Fibroblast of mammary gland (primary cell): ENCODE data around the gene LRBA.
"Not testable (repeated sequence)": the region's sequence is repeated elsewhere in the genome, so short reads cannot be mapped to it uniquely, and the experiment has no call there.

Experiments
- DNase-seq: peaks from one replicate; pipeline ENCODE4 v3.0.0-alpha.2; 2010; ENCODE audit warnings: low read depth
- H3K4me3 ChIP-seq: 2 replicates; pipeline ENCODE4 v1.5.1; 2011; ENCODE audit warnings: low read depth, mild to moderate bottlenecking, low read length, moderate library complexity; ENCODE audit not compliant: control insufficient read depth
- TF ChIP-seq, protein P1 (sequence below): conservative IDR thresholded peaks from 2 replicates; pipeline ENCODE4 v1.5.1; 2011; ENCODE audit warnings: low read depth, low read length, inconsistent platforms; ENCODE audit not compliant: control insufficient read depth, insufficient read depth

LRBA gene

DNA sequence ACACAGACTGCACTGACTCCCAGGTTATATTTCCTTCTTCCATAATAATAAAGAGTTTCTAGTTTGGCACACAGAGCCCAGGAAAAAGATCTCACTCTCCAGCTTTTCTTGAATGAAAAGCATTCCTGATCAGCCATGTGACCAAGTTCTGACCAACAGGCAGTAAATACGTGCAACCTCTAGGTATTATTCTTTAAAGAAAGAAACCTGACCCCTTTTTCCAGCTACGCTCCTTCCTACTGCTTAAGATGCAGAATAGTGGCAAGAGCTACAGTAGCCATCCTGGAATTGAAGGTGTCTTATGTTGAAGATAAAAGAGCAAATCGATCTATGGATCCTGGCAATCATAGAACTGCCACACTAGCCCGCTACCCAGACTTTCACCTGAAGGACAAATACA, 76.7 kb downstream of the LRBA start:
- DNase-seq, result no peak
- no peak overlapping the region for H3K4me3 ChIP-seq
- TF ChIP-seq, protein P1, sequence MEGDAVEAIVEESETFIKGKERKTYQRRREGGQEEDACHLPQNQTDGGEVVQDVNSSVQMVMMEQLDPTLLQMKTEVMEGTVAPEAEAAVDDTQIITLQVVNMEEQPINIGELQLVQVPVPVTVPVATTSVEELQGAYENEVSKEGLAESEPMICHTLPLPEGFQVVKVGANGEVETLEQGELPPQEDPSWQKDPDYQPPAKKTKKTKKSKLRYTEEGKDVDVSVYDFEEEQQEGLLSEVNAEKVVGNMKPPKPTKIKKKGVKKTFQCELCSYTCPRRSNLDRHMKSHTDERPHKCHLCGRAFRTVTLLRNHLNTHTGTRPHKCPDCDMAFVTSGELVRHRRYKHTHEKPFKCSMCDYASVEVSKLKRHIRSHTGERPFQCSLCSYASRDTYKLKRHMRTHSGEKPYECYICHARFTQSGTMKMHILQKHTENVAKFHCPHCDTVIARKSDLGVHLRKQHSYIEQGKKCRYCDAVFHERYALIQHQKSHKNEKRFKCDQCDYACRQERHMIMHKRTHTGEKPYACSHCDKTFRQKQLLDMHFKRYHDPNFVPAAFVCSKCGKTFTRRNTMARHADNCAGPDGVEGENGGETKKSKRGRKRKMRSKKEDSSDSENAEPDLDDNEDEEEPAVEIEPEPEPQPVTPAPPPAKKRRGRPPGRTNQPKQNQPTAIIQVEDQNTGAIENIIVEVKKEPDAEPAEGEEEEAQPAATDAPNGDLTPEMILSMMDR, result no peak

DNA sequence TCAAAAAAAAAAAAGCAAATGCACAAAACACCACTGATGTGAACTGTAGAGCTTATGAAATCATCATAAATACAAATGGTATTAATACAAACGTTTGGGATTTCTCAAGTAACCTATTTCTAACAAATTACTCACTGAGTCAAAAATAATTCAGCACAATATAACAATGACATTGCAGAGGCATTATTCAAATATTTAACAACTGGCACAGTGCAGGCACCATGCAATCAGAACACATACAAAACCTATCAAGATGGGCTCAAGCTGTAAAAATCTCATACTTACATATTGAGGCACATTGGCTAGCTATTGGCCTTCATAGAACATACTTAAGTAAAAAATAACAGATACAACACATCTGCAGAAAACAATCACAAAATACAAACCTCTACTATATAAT, 81.1 kb downstream of the LRBA start:
- TF ChIP-seq, protein P1, result no peak
- DNase-seq, result no peak
- no peak overlapping the region for H3K4me3 ChIP-seq

DNA sequence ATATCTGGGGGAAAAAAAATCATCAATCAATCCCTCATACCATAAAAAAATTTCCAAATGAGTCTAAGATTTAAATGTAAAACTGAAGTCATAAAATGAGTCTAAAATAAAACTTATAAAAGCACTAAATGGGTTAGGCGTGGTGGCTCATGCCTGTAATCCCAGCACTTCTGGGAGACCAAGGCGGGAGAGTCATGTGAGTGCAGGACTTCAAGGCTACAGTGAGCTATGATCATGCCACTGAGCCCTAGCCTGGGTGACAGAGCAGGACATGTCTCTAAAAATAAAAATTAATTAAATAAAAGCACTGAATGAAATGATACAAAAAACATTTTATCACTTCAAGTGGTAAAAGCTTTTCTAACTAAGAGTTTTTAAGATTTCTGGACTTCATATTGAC, 83.3 kb downstream of the LRBA start:
- TF ChIP-seq, protein P1, result no peak
- DNase-seq, result no peak
- H3K4me3 ChIP-seq, result no peak overlapping the region

DNA sequence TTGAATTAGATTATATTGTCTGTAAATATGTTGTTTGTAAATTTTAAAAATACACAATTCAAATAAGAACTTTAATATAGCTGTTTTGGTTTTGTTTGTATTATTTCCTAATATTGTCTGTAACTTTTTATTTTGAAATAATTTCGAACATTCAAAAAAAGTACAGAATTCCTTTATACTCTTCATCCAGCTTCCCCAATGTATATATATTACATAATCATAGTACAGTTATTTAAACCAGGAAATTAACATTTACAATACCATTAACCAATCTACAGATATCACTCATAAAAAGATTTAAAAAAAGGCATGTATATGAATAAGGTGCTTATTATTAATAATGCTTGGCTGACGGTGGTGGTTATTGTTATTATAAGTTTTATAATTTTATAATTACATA, 84.1 kb downstream of the LRBA start:
- H3K4me3 ChIP-seq, result no peak overlapping the region
- DNase-seq, result no peak
- TF ChIP-seq, protein P1, result no peak

DNA sequence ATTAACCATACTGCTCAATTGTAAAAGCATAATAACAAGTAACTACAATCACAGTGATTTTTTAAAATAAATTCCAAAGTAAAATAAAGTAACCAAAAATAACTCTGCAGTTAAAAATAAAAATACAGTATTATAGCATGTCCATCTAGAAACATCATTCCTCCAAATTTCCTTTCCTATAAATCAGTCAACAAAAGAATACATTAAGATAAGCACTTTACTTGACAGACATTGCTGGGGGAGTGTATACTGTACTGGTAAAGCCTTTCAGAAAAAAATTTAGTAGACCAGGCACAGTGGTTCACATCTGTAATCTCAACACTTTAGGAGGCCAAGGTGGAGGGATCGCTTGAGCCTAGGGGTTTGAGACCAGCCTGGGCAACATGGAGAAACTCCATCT, 91.1 kb downstream of the LRBA start:
- TF ChIP-seq, protein P1, result no peak
- no peak for DNase-seq
- no peak overlapping the region for H3K4me3 ChIP-seq

DNA sequence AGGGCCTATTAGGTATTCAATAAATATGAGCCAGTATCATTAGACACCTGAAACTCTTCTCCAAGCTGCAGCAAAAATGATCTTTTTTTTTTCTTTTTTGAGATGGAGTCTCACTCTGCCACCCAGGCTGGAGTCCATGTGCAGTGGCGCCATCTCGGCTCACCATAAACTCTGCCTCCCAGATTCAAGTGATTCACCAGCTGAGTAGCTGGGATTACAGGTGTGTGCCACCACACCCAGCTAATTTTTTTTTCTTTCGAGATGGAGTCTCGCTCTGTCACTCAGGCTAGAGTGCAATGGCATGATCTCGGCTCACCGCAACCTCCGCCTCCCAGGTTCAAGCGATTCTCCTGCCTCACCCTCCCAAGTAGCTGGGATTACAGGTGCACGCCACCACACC, 93.6 kb downstream of the LRBA start:
- DNase-seq, H3K4me3 ChIP-seq: not testable (repeated sequence)

DNA sequence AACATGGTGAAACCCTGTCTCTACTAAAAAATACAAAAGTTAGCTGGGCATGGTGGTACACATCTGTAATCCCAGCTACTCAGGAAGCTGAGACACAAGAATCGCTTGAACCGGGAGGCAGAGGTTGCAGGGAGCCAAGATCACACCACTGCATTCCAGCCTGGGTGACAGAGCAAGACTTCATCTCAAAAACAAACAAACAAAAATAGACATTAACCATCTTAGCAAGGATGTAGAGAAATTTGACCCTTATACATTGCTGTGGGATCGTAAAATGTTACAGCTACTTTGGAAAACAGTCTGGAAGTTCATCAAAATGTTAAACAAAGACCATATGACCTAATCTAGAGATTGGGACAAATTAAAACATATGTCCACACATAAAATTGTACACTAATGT, 96.5 kb downstream of the LRBA start:
- not testable (repeated sequence) for DNase-seq, H3K4me3 ChIP-seq

DNA sequence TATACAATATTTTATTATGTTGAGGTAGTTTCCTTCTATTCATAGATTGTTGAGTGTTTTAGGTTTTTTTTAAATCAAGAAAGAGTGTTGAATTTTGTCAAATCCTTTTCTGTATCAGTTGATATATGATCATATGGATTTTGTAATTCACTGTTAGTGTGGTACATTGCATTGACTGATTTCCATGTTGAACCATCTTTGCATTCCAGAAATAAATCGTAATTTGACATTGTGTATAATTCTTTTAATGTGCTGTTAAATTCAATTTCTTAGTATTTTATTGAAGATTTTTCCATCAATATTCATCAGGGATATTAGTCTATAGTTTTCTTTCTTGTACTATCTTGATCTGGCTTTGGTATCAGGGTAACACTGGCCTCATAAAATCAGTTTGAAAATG, 103.8 kb downstream of the LRBA start:
- no peak overlapping the region for H3K4me3 ChIP-seq
- DNase-seq, result no peak
- TF ChIP-seq, protein P1, result no peak
